Ovary (tissue), 3 donors: Measurements from ENCODE around the gene CAMTA1.

Experiments
- CTCF ChIP-seq, 3 donors: fragments of 450-650 bp in 2 of 3; fragments of 200-600 bp in 1 of 3; IDR thresholded peaks; one replicate each; pipeline versions ENCODE4 v1.5.1 to v1.8.0; 2016 to 2022; ENCODE audit warnings: antibody characterized with exemption in 3 of 3, mild to moderate bottlenecking in 1 of 3
- POLR2A ChIP-seq: fragments of 450-650 bp; IDR thresholded peaks from one replicate; pipeline ENCODE4 v1.6.1; 2017; ENCODE audit warnings: antibody characterized with exemption, mild to moderate bottlenecking, moderate library complexity
- donor health status: DM: no; HTN: no; CAD: no.

- TF ChIP-seq CTCF (IDR thresholded peaks at IDR 0.05) (no peak), POLR2A (no peak)
Observed at GRCh38 chr1:7208647-7209180, 423.5 kb downstream of the CAMTA1 start.
